GM12891 (cell line): Measurements from ENCODE around the gene FAM210A.
"Not testable (repeated sequence)": the region's sequence is repeated elsewhere in the genome, so short reads cannot be mapped to it uniquely, and the experiment has no call there.

Experiments used
- DNase-seq: peaks from one replicate; pipeline ENCODE4 v3.0.0; 2011; ENCODE audit warnings: low spot score; ENCODE audit not compliant: insufficient read length
- FAIRE-seq: peaks from 2 replicates; lab custom pipeline; 2011; peaks lifted over from hg19 to GRCh38; lab: Jason Lieb, UNC
- PAX5 ChIP-seq: IDR thresholded peaks from 2 replicates; pipeline ENCODE4 v1.6.1; 2011; ENCODE audit warnings: low read length, moderate library complexity, mild to moderate bottlenecking; ENCODE audit not compliant: insufficient read depth, severe bottlenecking
- POLR2A ChIP-seq: IDR thresholded peaks from 2 replicates; pipeline ENCODE4 v1.6.1; 2011; ENCODE audit warnings: low read depth, low read length, control low read depth
- POLR2AphosphoS5 ChIP-seq: IDR thresholded peaks from 2 replicates; pipeline ENCODE4 v1.6.1; 2011; ENCODE audit warnings: low read depth, low read length, control low read depth
- POU2F2 ChIP-seq: IDR thresholded peaks from 2 replicates; pipeline ENCODE4 v1.6.1; 2011; ENCODE audit warnings: low read depth, mild to moderate bottlenecking, control low read depth, low read length, moderate library complexity
- SPI1 ChIP-seq: IDR thresholded peaks from 2 replicates; pipeline ENCODE4 v1.6.1; 2011; ENCODE audit warnings: low read depth, low read length, control low read depth
- TAF1 ChIP-seq: IDR thresholded peaks from 2 replicates; pipeline ENCODE4 v1.6.1; 2011; ENCODE audit warnings: low read depth, low read length, control low read depth

FAM210A gene

DNA sequence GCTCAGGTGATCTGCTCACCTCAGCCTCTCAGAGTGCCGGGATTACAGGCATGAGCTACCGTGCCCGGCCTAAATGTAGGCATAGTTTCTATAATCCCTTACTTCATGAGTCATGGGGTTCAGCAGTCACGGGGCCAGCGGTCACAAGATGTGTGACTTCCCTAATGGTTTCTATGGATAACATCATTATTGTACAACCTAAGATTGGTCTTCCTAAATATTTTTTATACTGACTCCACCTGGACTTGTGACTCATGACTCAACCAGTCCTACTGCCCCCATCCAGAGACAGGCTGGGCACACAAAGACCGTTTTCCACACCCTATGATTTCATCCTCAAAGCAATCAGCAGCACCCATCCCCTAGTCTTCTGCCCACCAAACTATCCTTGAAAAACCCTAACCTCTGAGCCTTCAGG is 15.9 kb downstream of the FAM210A start:
- TF ChIP-seq SPI1 (no peak), TAF1 (no peak), POU2F2 (no peak), POLR2A (no peak), POLR2AphosphoS5 (no peak), PAX5 (no peak)
- DNase-seq (no peak), FAIRE-seq (no peak)

DNA sequence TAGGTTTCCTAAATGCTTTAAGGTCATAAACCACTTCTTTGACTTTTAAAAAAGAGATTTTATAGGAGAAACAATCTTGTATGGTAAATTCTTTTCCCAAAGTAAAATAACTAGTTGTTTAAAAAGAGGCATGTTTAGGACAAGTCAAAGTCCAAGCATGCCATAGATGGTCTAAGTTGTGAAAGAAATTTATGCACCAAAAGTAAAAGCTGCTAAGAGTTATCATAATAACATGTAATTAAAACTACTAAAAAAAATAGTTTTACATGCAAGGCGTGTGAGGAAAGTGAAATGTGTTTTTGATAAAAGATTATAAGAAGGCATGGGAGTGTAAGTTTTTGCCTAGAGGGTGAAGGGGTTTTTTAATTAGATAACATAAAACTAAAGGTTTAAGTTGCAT is 22.5 kb downstream of the FAM210A start:
- no peak for TF ChIP-seq POU2F2
- no peak for TF ChIP-seq TAF1
- no peak for TF ChIP-seq SPI1
- no peak for TF ChIP-seq PAX5
- no peak for DNase-seq
- no peak for FAIRE-seq

DNA sequence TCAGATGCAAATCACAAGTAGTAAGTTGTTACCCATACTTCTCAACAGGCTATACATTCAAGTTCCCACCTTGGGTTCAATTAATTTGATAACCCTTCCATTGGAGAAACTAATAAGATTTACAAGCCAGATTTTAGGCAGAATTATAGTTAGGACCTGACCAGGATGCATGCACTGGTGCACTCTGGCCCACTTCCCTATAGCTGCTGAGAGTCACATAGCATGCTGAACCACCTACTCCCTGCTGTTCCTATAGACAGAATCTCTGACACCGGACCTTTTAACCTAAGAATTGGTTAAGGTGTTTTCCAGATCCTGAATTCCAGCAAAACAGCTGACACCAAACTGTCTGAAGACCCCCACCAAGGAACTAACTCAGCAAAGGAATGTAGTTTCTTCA is 26.2 kb downstream of the FAM210A start:
- FAIRE-seq = no peak
- TF ChIP-seq PAX5 = no peak
- TF ChIP-seq SPI1 = peak; percentile 47; the same call in 1 of the 2 replicates
- no peak for DNase-seq

GRCh38 chr18:13696961-13697360 is 29.4 kb downstream of the FAM210A start:
- DNase-seq (no peak), FAIRE-seq (no peak)
- TF ChIP-seq TAF1 (no peak), POLR2A (no peak), PAX5 (no peak), POLR2AphosphoS5 (no peak), POU2F2 (no peak), SPI1 (no peak)

GRCh38 chr18:13695337-13695736 is 31.0 kb downstream of the FAM210A start:
- not testable (repeated sequence) for DNase-seq, FAIRE-seq

- not testable (repeated sequence) for DNase-seq, FAIRE-seq
These were observed 36.3 kb downstream of the FAM210A start for GRCh38 chr18:13690060-13690459.

GRCh38 chr18:13688191-13689136 is 37.9 kb downstream of the FAM210A start:
- TF ChIP-seq POU2F2 = no peak
- TF ChIP-seq SPI1 = no peak
- TF ChIP-seq POLR2A = no peak
- TF ChIP-seq TAF1 = no peak
- TF ChIP-seq PAX5 = no peak
- no peak for TF ChIP-seq POLR2AphosphoS5
- no peak for DNase-seq
- FAIRE-seq = no peak

GRCh38 chr18:13684546-13684945 is 41.8 kb downstream of the FAM210A start:
- TF ChIP-seq PAX5 (no peak), TAF1 (no peak), POLR2A (no peak), POLR2AphosphoS5 (no peak), SPI1 (no peak), POU2F2 (no peak)
- no peak for DNase-seq
- no peak for FAIRE-seq

- TF ChIP-seq TAF1 (no peak), POU2F2 (no peak), PAX5 (no peak), POLR2A (no peak), POLR2AphosphoS5 (no peak), SPI1 (no peak)
- DNase-seq (no peak), FAIRE-seq (no peak)
These were observed 44.7 kb downstream of the FAM210A start for GRCh38 chr18:13681701-13682100.

DNA sequence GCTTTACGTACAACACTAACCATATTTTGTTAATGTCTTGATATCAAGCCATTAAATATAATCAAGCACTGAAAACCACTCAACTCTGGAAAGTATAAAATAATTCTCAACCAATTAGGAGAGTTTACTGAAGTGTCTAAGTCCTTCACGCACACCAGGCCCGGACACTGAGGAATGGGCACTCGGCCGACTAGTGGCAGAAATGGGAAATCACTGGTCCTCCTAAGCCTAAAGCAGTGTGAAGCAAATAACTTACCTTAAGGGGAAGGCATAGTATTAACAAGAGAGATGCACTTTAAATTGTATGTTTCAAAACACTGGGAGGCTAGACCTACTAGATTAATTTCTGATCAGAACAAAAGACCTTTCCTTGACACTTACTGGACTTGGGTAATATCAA is 45.7 kb downstream of the FAM210A start:
- no peak for TF ChIP-seq POLR2AphosphoS5
- DNase-seq (no peak), FAIRE-seq (peak; percentile 28)

GRCh38 chr18:13677350-13677749 is 49.0 kb downstream of the FAM210A start:
- FAIRE-seq, DNase-seq: not testable (repeated sequence)

- DNase-seq (no peak), FAIRE-seq (no peak)
- TF ChIP-seq POU2F2 (no peak), PAX5 (no peak), POLR2AphosphoS5 (no peak), TAF1 (no peak), POLR2A (no peak), SPI1 (no peak)
These were observed 49.9 kb downstream of the FAM210A start for GRCh38 chr18:13676471-13676870.
